Skeletal muscle tissue (tissue), 4 donors: ENCODE data around the gene PRR13. TPM values are rescaled to one million over a fixed set of nuclear protein-coding genes. Genes with fewer than 3 reads are reported as not detected.

Experiments
- H3K27ac ChIP-seq: one replicate; pipeline ENCODE4 v1.7.0; 2013; ENCODE audit warnings: mild to moderate bottlenecking, low read depth, low read length, inconsistent platforms
- H3K27me3 ChIP-seq, 3 donors: one replicate each; pipeline ENCODE4 v1.7.0; 2013; ENCODE audit warnings: low read length in 3 of 3; ENCODE audit not compliant: control insufficient read depth in 3 of 3, insufficient read depth in 3 of 3
- H3K36me3 ChIP-seq, 3 donors: one replicate each; pipeline ENCODE4 v1.7.0; 2013; ENCODE audit warnings: low read length in 3 of 3; ENCODE audit not compliant: control insufficient read depth in 3 of 3, insufficient read depth in 3 of 3
- H3K4me1 ChIP-seq, 3 donors: one replicate each; pipeline ENCODE4 v1.7.0; 2013; ENCODE audit warnings: low read length in 3 of 3, mild to moderate bottlenecking in 3 of 3; ENCODE audit not compliant: control insufficient read depth in 3 of 3, insufficient read depth in 3 of 3
- H3K4me3 ChIP-seq, 3 donors: one replicate each; pipeline ENCODE4 v1.7.0; 2013; ENCODE audit warnings: low read length in 3 of 3
- H3K9ac ChIP-seq, 3 donors: one replicate each; pipeline ENCODE4 v1.7.0; 2013; ENCODE audit warnings: low read length in 3 of 3, mild to moderate bottlenecking in 3 of 3, moderate library complexity in 2 of 3, low read depth in 1 of 3
- H3K9me3 ChIP-seq, 3 donors: one replicate each; pipeline ENCODE4 v1.7.0; 2013; ENCODE audit warnings: low read length in 3 of 3; ENCODE audit not compliant: control insufficient read depth in 3 of 3
- total RNA-seq: library from RNA; depleted of rRNA; stranded (reverse); fragments of >200 nt; gene quantifications from one replicate; pipeline ENCODE4 v1.2.3, GENCODE V29; 2014
- donor health status: Osteomylitis.

PRR13 gene
- total RNA-seq, 1 donor from 2014 or later: 15.7 TPM

- Histone ChIP-seq H3K4me3 (no peak overlapping the region), H3K9me3 (no peaks in the 10 kb centered on the region), H3K36me3 (peaks cover 26 to 47% (median 41%) of the 10 kb centered on the region in 3 donors)
Observed at GRCh38 chr12:53486736-53487487, 45.4 kb downstream of the PRR13 start.

GRCh38 chr12:53489242-53489864, 47.8 kb downstream of the PRR13 start:
- H3K4me1 ChIP-seq: peaks cover 13 to 18% (median 16%) of the 10 kb centered on the region in 3 donors
- H3K9me3 ChIP-seq: no peaks in the 10 kb centered on the region
- peaks cover 18 to 30% (median 20%) of the 10 kb centered on the region in 3 donors for H3K36me3 ChIP-seq
- H3K4me3 ChIP-seq: no peak overlapping the region
- no peak overlapping the region for H3K27ac ChIP-seq
- no peak overlapping the region for H3K9ac ChIP-seq
- H3K27me3 ChIP-seq: no peaks in the 10 kb centered on the region

More at GRCh38 chr12:53486736-53487487, 45.4 kb downstream of the PRR13 start:
- Histone ChIP-seq H3K27ac (no peak overlapping the region), H3K9ac (peak overlapping the region in 1 of 3 donors; percentile 11), H3K4me1 (peaks cover 0 to 9% (median 7%) of the 10 kb centered on the region in 3 donors), H3K27me3 (no peaks in the 10 kb centered on the region)

DNA sequence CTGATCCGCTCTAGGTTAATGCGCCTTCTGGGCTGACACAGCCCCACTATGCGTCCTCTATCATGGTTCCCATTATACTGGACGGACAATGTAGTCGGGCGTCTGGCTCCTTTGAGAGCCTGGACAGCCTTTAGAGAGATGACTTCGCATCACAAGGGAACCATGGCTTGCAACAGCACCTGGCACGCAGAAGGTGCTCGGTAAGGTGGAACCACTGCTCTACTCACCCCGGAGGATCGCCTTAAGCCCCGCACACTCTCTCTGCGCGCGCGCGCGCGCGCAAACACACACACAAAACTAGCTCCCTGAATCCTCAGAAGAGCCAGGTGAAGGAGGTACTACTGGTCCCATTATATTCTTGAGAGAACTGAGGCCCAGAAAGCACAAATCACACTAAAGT, 50.7 kb downstream of the PRR13 start:
- peak overlapping the region in 1 of 3 donors; percentile 23 for H3K9ac ChIP-seq
- peaks cover 0 to 8% (median 3%) of the 10 kb centered on the region in 3 donors for H3K36me3 ChIP-seq
- peaks cover 18 to 25% (median 23%) of the 10 kb centered on the region in 3 donors for H3K4me1 ChIP-seq
- peak overlapping the region; percentile 59 to 82 (median 80) for H3K4me3 ChIP-seq
- H3K9me3 ChIP-seq: no peaks in the 10 kb centered on the region
- H3K27ac ChIP-seq: peak overlapping the region; percentile 83
- no peaks in the 10 kb centered on the region for H3K27me3 ChIP-seq

DNA sequence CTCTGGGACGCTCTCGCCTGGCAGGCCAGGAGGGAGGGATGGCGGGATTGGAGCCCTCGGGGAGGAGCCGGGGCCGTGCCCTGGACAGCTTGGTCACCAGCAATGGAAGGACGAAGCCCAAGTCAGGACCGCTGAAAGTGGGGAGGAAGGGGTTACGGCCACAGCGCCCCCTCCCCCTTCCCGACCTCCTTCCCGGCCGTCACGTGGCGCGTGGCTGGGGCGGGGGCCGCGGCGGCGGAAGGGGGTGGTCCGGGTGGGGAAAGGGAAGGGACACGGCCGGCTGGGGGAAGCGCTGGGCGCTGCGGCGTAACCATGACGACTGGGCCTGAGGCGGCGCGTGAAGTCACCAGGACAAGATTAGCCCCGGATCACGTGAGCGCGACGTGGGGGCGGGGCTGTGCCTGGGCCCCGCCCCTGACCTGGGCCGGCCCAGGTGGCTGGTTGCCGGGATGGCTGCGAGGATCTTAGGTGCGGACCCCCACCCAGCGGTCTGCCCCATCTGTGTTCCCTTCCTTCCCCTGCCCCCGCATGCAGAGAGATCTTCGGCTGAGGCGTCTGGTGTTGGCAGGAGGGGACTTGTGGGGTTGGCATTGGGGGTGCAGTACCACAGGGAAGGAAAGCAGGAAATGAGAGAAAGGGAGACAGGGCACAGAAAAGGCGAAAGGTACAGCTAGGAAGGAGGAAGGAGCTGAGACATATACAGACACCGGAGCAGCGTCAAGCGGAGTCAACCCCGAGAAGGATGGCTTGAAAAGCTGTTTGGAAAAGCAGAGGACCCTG, 51.5 kb downstream of the PRR13 start:
- peak overlapping the region; percentile 77 to 82 (median 80) for H3K4me3 ChIP-seq
- H3K9ac ChIP-seq: peak overlapping the region; percentile 69 to 80 (median 80)

DNA sequence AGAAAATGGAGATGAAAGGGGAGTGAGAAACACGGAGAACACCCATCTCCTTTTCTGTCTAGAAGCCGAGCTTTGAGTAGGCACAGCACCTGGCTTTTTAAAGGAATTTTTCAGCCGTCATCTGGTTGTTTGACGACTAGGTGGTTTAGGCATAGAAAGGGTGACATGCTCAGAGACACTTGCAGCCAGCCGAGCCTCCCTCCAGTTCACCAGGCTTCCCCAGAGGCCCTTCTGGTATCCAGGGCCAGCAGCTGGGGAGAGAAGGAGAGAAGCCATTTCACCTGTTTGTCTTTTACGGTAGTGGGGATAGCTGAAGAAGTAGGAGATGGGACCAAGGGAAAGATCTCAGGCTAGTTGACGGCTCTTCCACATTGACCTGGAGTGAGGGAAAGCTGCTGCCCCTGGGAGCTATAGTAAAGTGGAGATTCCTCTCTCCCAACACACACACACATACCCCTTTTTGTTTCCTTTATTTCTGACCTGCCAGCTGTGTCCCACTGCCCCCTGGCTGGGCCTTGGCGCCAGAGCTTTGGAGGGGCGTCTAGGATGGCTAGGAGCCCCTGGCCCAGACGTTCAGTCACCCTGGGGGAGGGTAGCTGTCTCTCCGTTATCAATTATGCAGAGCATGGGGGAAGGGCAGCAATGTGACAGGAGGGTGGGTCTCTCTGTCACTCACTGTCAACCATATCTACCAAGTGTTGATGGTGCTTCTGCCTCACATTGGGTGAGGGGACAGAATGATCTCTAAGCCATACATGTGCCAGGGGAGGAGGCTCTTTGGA, 52.3 kb downstream of the PRR13 start:
- Histone ChIP-seq H3K9me3 (no peaks in the 10 kb centered on the region), H3K27ac (peak overlapping the region; percentile 83), H3K4me1 (peaks cover 23 to 35% (median 32%) of the 10 kb centered on the region in 3 donors), H3K27me3 (no peaks in the 10 kb centered on the region), H3K9ac (peak overlapping the region; percentile 69 to 80 (median 69)), H3K4me3 (peak overlapping the region; percentile 77 to 82 (median 80)), H3K36me3 (no peaks in the 10 kb centered on the region)

More for the DNA sequence above, 51.5 kb downstream of the PRR13 start:
- Histone ChIP-seq H3K9me3 (no peaks in the 10 kb centered on the region), H3K27me3 (no peaks in the 10 kb centered on the region), H3K36me3 (peaks cover 0 to 2% (median 0%) of the 10 kb centered on the region in 3 donors), H3K4me1 (peaks cover 18 to 29% (median 26%) of the 10 kb centered on the region in 3 donors), H3K27ac (peak overlapping the region; percentile 83)

Other genes with a start within 250 kb of the PRR13 start
- 1.6 TPM for gene ITGB7, start 234.5 kb upstream of the PRR13 start, total RNA-seq
- 12.5 TPM for gene RARG, start 209.5 kb upstream of the PRR13 start, total RNA-seq
- gene ESPL1, start 173.4 kb upstream of the PRR13 start, total RNA-seq: 2.6 TPM
- gene PFDN5, start 146.2 kb upstream of the PRR13 start, total RNA-seq: 686 TPM
- 50.1 TPM for gene MYG1, start 142.0 kb upstream of the PRR13 start, total RNA-seq
- gene AAAS, start 120.1 kb upstream of the PRR13 start, total RNA-seq: 35.5 TPM
- not detected for gene SP7, start 105.4 kb upstream of the PRR13 start, total RNA-seq
- gene SP1, start 61.6 kb upstream of the PRR13 start, total RNA-seq: 30.3 TPM
- not detected for gene AMHR2, start 17.9 kb upstream of the PRR13 start, total RNA-seq
- gene PCBP2, start 10.4 kb downstream of the PRR13 start, total RNA-seq: 281 TPM
- gene MAP3K12, start 57.7 kb downstream of the PRR13 start, total RNA-seq: 4.7 TPM
- gene TARBP2, start 59.5 kb downstream of the PRR13 start, total RNA-seq: 29.7 TPM
- not detected for gene NPFF, start 65.8 kb downstream of the PRR13 start, total RNA-seq
- 26.6 TPM for gene ATF7, start 184.6 kb downstream of the PRR13 start, total RNA-seq
- 253 TPM for gene ATP5MC2, start 234.3 kb downstream of the PRR13 start, total RNA-seq